GM04504 (cell line): ENCODE measurements around the gene TAC3.
"Not testable (repeated sequence)": the region's sequence is repeated elsewhere in the genome, so short reads cannot be mapped to it uniquely, and the experiment has no call there.

Experiments
- DNase-seq: peaks from one replicate; pipeline ENCODE4 v3.0.0-alpha.2; 2012; ENCODE audit warnings: low read depth

The TAC3 gene

GRCh38 chr12:57004651-57005050 lies 11.7 kb downstream of the TAC3 start:
- DNase-seq: no peak

- DNase-seq: no peak
Observed at GRCh38 chr12:57003395-57003794, 12.9 kb downstream of the TAC3 start.

GRCh38 chr12:57001448-57001906 lies 14.9 kb downstream of the TAC3 start:
- no peak for DNase-seq

GRCh38 chr12:57000393-57000792 lies 15.9 kb downstream of the TAC3 start:
- DNase-seq: no peak

GRCh38 chr12:56999456-56999855 lies 16.9 kb downstream of the TAC3 start:
- no peak for DNase-seq

GRCh38 chr12:56998981-56999380 lies 17.3 kb downstream of the TAC3 start:
- DNase-seq: no peak

- DNase-seq: no peak
Observed at GRCh38 chr12:56998316-56998715, 18.0 kb downstream of the TAC3 start.

GRCh38 chr12:56996793-56997545 lies 19.4 kb downstream of the TAC3 start:
- no peak for DNase-seq

GRCh38 chr12:56995930-56996496 lies 20.3 kb downstream of the TAC3 start:
- DNase-seq: no peak

GRCh38 chr12:56995201-56995929 lies 21.0 kb downstream of the TAC3 start:
- DNase-seq: no peak

GRCh38 chr12:56994231-56994746 lies 22.0 kb downstream of the TAC3 start:
- DNase-seq: no peak

- DNase-seq: no peak
Observed at GRCh38 chr12:56993346-56993745, 23.0 kb downstream of the TAC3 start.

- no peak for DNase-seq
Observed at GRCh38 chr12:56991319-56992246, 24.7 kb downstream of the TAC3 start.

- no peak for DNase-seq
Observed at GRCh38 chr12:56990648-56991318, 25.5 kb downstream of the TAC3 start.

GRCh38 chr12:56989861-56990610 lies 26.3 kb downstream of the TAC3 start:
- no peak for DNase-seq

GRCh38 chr12:56988207-56988739 lies 28.1 kb downstream of the TAC3 start:
- no peak for DNase-seq

- peak; percentile 32 for DNase-seq
Observed at GRCh38 chr12:56987551-56988053, 28.7 kb downstream of the TAC3 start.

- no peak for DNase-seq
Observed at GRCh38 chr12:56987011-56987410, 29.3 kb downstream of the TAC3 start.

GRCh38 chr12:56985714-56986113 lies 30.6 kb downstream of the TAC3 start:
- not testable (repeated sequence) for DNase-seq

- DNase-seq: no peak
Observed at GRCh38 chr12:56983386-56983785, 32.9 kb downstream of the TAC3 start.
